ENCODE data around the gene FAM114A1.

The FAM114A1 gene

GRCh38 chr4:38872620-38873019, 5.0 kb downstream of the FAM114A1 start:
- Histone ChIP-seq H3K4me1 (ENCODE audit: insufficient read depth, low read length, poor library complexity, severe bottlenecking) (no peaks in the 10 kb centered on the region), H2AFZ (ENCODE audit: low read length) (no peak overlapping the region), H3K9me2 (replicated peaks; ENCODE audit: low read depth, low read length) (no peaks in the 10 kb centered on the region), H3K9ac (ENCODE audit: low read depth, low read length, poor library complexity, severe bottlenecking) (no peak overlapping the region), H3K4me3 (ENCODE audit: low read length, poor library complexity, severe bottlenecking) (no peak overlapping the region), H3K9me3 (ENCODE audit: insufficient read depth, low read depth, low read length) (no peaks in the 10 kb centered on the region), H3K79me2 (ENCODE audit: insufficient read depth, low read length) (no peaks in the 10 kb centered on the region), H3K36me3 (ENCODE audit: insufficient read depth, low read length) (no peaks in the 10 kb centered on the region), H3K4me2 (ENCODE audit: low read depth, low read length, poor library complexity, severe bottlenecking) (no peak overlapping the region), H3F3A (ENCODE audit: low read depth) (no peaks in the 10 kb centered on the region), H3K27me3 (ENCODE audit: insufficient read depth, low read length, poor library complexity, severe bottlenecking) (no peaks in the 10 kb centered on the region), H4K20me1 (ENCODE audit: insufficient read depth, low read length, poor library complexity, severe bottlenecking) (no peaks in the 10 kb centered on the region)
- TF ChIP-seq CTCF (conservative IDR thresholded peaks at IDR 0.05; ENCODE audit: low read length) (no peak), EZH2phosphoT487 (IDR thresholded peaks at IDR 0.05; ENCODE audit: borderline replicate concordance) (no peak)

DNA sequence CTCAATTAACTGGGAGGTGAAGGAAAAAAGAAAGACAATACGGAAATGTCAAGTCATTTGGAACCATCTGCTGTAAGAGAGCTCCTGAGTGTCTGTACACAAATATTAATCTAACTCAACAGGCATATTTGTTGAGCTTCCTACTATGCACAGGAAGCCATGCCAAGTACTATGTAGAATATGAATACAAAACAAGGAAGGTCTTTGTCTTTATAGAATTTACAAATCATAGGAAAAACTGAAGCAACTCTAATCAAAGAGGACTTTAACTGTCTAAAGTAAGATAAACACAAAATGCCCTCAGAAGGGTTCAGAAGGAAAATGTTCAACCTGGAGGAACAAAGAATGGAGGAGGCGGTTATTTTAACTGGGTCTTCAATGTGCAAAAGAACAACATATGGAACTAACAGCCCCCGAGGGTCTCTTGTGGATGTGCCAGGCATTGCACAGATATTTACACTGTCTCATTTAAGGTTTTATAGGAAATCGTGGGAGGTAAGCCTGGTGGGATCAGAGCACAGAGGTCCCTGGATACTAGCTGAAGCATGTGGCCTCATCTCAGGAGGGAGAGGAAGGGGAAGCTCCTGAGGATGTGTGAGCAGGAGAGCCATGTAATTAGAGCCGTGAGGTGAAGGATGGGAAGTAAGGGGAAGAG, 5.8 kb downstream of the FAM114A1 start:
- no peaks in the 10 kb centered on the region for H3K9me2 ChIP-seq (replicated peaks; ENCODE audit: low read depth, low read length)
- H3K4me1 ChIP-seq (ENCODE audit: insufficient read depth, low read length, poor library complexity, severe bottlenecking) = no peaks in the 10 kb centered on the region
- H3K27me3 ChIP-seq (ENCODE audit: insufficient read depth, low read length, poor library complexity, severe bottlenecking) = no peaks in the 10 kb centered on the region
- TF ChIP-seq CTCF (conservative IDR thresholded peaks at IDR 0.05; ENCODE audit: low read length) (peak; percentile 50), EZH2phosphoT487 (IDR thresholded peaks at IDR 0.05; ENCODE audit: borderline replicate concordance) (no peak)
- H3F3A ChIP-seq (ENCODE audit: low read depth) = no peaks in the 10 kb centered on the region
- H3K9ac ChIP-seq (ENCODE audit: low read depth, low read length, poor library complexity, severe bottlenecking) = no peak overlapping the region
- H3K9me3 ChIP-seq (ENCODE audit: insufficient read depth, low read depth, low read length) = no peaks in the 10 kb centered on the region
- H3K79me2 ChIP-seq (ENCODE audit: insufficient read depth, low read length) = no peaks in the 10 kb centered on the region
- no peaks in the 10 kb centered on the region for H3K36me3 ChIP-seq (ENCODE audit: insufficient read depth, low read length)
- no peak overlapping the region for H3K4me2 ChIP-seq (ENCODE audit: low read depth, low read length, poor library complexity, severe bottlenecking)
- H4K20me1 ChIP-seq (ENCODE audit: insufficient read depth, low read length, poor library complexity, severe bottlenecking) = no peaks in the 10 kb centered on the region
- no peak overlapping the region for H2AFZ ChIP-seq (ENCODE audit: low read length)
- H3K4me3 ChIP-seq (ENCODE audit: low read length, poor library complexity, severe bottlenecking) = no peak overlapping the region

- Histone ChIP-seq H3K9me3 (ENCODE audit: insufficient read depth, low read depth, low read length) (no peaks in the 10 kb centered on the region), H3K9me2 (replicated peaks; ENCODE audit: low read depth, low read length) (no peaks in the 10 kb centered on the region), H3K27me3 (ENCODE audit: insufficient read depth, low read length, poor library complexity, severe bottlenecking) (no peaks in the 10 kb centered on the region), H3K36me3 (ENCODE audit: insufficient read depth, low read length) (no peaks in the 10 kb centered on the region), H4K20me1 (ENCODE audit: insufficient read depth, low read length, poor library complexity, severe bottlenecking) (no peaks in the 10 kb centered on the region), H3K4me1 (ENCODE audit: insufficient read depth, low read length, poor library complexity, severe bottlenecking) (no peaks in the 10 kb centered on the region), H2AFZ (ENCODE audit: low read length) (no peak overlapping the region), H3K9ac (ENCODE audit: low read depth, low read length, poor library complexity, severe bottlenecking) (no peak overlapping the region), H3F3A (ENCODE audit: low read depth) (no peaks in the 10 kb centered on the region), H3K4me2 (ENCODE audit: low read depth, low read length, poor library complexity, severe bottlenecking) (no peak overlapping the region), H3K79me2 (ENCODE audit: insufficient read depth, low read length) (no peaks in the 10 kb centered on the region), H3K4me3 (ENCODE audit: low read length, poor library complexity, severe bottlenecking) (no peak overlapping the region)
- TF ChIP-seq CTCF (conservative IDR thresholded peaks at IDR 0.05; ENCODE audit: low read length) (no peak), EZH2phosphoT487 (IDR thresholded peaks at IDR 0.05; ENCODE audit: borderline replicate concordance) (no peak)
Observed at GRCh38 chr4:38876636-38877035, 9.0 kb downstream of the FAM114A1 start.
